Stomach (tissue), 4 donors: Measurements from ENCODE around the gene TWIST1.

Source experiments
- POLR2A ChIP-seq, 4 donors: fragments of 450-650 bp; IDR thresholded peaks; one replicate each; pipeline ENCODE4 v1.6.1; 2016; ENCODE audit warnings: antibody characterized with exemption in 4 of 4, control low read depth in 2 of 4, mild to moderate bottlenecking in 1 of 4, moderate library complexity in 1 of 4
- POLR2AphosphoS5 ChIP-seq, 3 donors: sonication (generic); formaldehyde crosslinking; IDR thresholded peaks; one replicate each; pipeline ENCODE4 v1.6.1; 2016; ENCODE audit warnings: antibody characterized with exemption in 3 of 3
- TF ChIP-seq, protein P1 (sequence below), 7 experiments: fragments of 450-650 bp in 4 of 7; fragments of 200-600 bp in 3 of 7; sonication (generic) in 3 of 7; IDR thresholded peaks; one replicate each; pipeline ENCODE4 v1.5.1; 2016 to 2019; ENCODE audit warnings: antibody characterized with exemption in 7 of 7, control low read depth in 2 of 7, mild to moderate bottlenecking in 1 of 7

DNA sequence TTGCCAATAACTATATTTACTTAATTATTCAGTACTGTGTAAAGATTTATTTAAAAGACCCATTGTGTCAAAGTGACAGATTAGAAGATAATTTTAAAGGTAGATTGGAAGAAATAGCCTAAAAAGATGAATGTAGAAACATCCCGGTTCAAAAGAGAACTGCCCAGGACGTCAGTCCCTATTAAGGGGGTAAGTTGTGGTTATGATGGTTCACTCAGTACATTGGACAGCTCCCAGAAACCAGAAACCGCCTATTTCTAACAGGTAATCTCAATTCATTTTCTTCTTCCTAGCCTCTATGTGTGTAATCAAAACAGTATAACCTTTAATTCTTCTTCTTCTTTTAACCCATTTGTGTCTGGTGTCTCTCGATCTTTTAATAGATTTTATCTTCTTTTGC lies 29.3 kb upstream of the TWIST1 start:
- TF ChIP-seq POLR2A (IDR thresholded peaks at IDR 0.05) (no peak), POLR2AphosphoS5 (IDR thresholded peaks at IDR 0.05) (no peak)
- TF ChIP-seq, protein P1, sequence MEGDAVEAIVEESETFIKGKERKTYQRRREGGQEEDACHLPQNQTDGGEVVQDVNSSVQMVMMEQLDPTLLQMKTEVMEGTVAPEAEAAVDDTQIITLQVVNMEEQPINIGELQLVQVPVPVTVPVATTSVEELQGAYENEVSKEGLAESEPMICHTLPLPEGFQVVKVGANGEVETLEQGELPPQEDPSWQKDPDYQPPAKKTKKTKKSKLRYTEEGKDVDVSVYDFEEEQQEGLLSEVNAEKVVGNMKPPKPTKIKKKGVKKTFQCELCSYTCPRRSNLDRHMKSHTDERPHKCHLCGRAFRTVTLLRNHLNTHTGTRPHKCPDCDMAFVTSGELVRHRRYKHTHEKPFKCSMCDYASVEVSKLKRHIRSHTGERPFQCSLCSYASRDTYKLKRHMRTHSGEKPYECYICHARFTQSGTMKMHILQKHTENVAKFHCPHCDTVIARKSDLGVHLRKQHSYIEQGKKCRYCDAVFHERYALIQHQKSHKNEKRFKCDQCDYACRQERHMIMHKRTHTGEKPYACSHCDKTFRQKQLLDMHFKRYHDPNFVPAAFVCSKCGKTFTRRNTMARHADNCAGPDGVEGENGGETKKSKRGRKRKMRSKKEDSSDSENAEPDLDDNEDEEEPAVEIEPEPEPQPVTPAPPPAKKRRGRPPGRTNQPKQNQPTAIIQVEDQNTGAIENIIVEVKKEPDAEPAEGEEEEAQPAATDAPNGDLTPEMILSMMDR (IDR thresholded peaks at IDR 0.05): no peak
